ENCODE data around the gene ZNF599.
"Not testable (repeated sequence)": the region's sequence is repeated elsewhere in the genome, so short reads cannot be mapped to it uniquely, and the experiment has no call there.

Gene ZNF599

DNA sequence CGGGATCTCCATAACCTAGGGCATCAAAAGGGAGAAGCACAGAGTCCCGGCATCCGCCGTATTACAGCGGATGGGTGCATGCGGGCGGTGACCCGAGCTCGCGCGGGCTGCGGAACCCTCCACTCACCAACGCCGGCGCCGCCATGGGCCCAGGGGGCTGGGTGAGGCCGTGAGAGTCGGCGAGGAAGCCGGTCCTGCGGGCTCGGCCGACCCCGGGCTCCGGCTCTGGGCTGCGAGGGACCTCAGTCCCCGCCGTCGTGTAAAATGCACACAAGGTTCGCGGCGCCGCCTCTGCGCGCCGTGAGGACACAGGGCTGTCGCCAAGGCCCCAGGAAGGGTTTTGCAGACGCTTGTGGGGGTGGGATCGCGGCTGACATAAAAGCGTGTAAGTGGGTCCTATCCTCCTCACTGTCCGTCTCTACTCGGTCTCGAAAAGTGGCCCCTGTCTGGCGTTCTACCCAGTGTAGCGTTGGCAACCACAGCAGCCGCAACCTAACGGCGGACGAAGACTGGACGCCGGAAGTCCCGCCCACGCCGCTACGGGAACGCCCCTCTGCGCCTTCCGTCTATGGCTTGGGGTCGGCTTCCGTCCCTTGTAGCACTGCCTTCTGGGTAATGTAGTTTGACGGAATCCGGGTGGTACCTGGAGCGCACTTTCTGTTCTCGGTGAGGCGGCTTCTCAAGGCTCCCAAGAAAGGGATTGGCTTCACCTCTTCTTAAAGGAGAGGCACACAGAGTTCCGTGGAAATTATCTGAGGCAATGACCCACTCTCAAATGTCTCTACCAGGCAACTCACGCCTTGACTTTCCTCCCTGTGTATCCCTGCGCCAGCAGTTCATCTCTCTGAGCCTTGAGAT lies at the start of gene ZNF599:
TSS of gene ZNF599 (minus strand) at position 519 of the 858 bp plus-strand sequence. CDS start at position 145, 374 bp downstream.
- DNase-seq = peak; percentile 78

DNA sequence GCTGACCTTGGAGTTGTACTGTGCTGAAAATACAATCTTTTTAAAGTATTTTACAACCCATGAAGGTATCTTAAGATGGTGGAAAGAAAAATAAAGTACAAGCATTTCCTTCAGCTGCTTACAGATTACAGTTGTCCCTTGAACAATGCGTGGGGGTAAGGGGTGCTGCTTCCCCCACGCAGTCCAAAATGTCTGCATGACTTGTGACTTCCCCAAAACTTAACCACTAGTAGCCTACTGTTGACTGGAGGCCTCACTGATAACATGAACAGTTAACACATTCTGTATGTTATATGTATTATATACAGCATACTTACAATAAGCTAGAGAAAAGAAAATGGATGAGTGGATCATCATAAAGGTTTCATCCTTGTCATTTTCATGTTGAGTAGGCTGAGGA lies 45.3 kb upstream of the ZNF599 start:
- DNase-seq = no peak

DNA sequence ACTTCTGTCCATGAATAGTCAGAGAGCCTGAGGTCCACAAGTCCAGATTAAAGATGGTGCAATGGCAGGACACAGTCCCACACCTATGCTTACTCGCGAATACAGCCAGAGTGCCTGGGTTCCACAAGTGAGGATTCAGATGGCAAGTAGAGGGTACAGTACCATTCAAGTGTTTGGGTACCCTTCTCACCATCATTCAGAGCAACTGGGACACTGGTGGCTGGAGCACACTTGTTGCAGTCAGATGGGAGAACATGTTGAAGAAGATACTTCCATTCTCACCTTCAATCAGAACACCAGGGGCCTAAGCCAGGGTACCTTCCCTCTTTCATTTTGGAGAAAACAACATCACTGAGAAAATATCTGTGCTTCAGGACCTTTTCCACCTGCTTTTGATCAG lies 43.7 kb upstream of the ZNF599 start:
- no peak for DNase-seq

GRCh38 chr19:34808566-34808965 lies 35.6 kb upstream of the ZNF599 start:
- DNase-seq = no peak

- no peak for DNase-seq
These were observed 34.2 kb upstream of the ZNF599 start for GRCh38 chr19:34806976-34807860.

DNA sequence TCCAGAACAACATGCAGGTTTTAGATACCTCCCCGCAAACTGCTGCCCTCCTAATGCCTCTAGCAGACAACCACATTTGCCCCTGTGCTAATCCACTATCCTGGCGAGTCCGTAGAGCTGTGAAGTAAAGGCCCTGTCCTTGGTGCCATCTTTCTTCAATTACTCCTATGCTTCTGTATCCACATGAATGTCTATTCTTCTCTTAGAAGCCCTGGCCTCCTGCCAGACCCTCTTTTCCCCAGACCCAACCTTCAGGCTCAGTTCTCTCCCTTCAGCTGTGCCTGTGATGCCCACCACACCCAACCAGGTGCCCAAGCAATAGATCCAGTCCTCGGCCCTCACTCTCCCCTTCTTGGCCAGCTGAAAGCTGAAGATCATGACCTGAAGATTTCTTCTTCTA lies 31.1 kb upstream of the ZNF599 start:
- DNase-seq = no peak

GRCh38 chr19:34796953-34797352 lies 23.9 kb upstream of the ZNF599 start:
- not testable (repeated sequence) for DNase-seq

DNA sequence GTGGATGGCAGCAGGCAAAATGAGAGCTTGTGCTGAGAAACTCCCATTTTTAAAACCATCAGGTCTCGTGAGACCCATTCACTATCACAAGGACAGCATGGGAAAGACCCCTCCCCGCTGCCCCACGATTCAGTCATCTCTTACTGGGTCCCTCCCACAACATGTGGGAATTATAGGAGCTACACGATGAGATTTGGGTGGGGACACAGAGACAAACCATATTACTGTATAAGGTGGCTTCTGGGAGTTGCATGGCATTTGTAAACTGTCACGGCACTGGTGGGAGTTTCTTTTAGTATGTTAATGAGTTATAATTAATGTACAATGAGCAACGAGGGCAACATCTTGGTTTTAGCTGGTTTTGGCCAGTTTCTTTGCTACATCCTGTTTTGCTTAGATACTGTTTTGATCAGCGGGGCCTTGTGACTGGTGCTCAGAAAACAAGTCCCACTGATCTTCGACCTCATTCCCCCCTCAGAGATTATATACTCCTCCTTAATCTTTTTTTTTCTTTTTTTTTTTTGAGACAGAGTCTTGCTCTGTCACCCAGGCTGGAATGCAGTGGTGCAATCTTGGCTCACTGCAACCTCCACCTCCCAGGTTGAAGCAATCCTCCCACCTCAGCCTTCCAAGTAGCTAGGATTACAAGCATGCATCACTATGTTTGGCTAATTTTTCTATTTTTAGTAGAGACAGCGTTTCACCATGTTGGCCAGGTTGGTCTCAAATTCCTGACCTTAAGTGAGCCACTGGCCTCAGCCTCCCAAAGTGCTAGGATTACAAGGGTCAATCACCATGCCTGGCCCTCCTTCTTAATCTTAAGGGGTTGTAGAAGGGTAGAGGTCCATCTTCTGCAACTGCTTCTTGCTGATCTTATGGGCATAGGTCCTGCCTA lies 21.3 kb upstream of the ZNF599 start:
- DNase-seq = no peak

DNA sequence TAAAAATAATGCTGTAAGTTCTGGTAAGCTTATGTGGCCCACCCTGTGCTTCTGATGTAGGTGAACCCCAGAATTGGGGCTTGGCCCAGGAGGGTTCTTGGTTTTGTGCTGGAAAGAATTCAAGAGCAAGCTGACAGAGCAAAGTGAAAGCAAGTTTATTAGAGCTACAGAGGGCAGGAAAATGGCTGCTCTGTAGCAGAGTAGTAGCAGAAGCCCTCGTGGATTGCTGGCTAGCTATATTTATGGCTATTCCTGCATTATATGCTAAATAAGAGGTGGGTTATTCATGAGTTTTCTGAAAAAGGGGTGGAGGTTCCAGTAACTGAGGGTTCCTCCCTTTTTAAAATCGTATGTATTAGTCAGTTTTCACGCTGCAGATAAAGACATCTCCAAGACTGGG lies 20.6 kb upstream of the ZNF599 start:
- no peak for DNase-seq

- no peak for DNase-seq
These were observed 15.1 kb upstream of the ZNF599 start for GRCh38 chr19:34788074-34788473.

- DNase-seq = no peak
These were observed 14.2 kb upstream of the ZNF599 start for GRCh38 chr19:34787059-34787824.

DNA sequence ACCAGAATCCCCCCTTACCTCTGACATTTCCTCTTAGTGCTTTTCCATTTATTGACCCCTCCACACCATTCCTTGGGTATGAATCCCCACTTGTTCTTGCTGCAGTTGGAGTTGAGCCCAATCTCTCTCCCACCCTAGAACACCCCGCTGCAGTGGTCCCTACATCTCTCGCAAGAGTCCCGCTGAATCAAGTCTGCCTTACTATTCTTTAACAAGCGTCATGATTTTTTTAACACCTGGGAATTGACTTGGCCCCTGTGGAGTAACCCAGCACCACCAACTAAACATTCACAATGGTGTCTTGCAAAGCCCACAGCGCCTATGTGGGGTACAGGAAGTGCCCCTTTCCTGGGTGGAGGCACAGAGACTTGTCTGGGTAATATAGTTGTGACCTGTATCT lies 13.2 kb upstream of the ZNF599 start:
- DNase-seq = no peak

- no peak for DNase-seq
These were observed 6.6 kb upstream of the ZNF599 start for GRCh38 chr19:34779652-34780051.

- no peak for DNase-seq
These were observed 5.3 kb upstream of the ZNF599 start for GRCh38 chr19:34778342-34778741.

GRCh38 chr19:34774857-34775256 lies 1.8 kb upstream of the ZNF599 start:
- DNase-seq = no peak

GRCh38 chr19:34773555-34773864 lies 495 bp upstream of the ZNF599 start:
- no peak for DNase-seq

DNA sequence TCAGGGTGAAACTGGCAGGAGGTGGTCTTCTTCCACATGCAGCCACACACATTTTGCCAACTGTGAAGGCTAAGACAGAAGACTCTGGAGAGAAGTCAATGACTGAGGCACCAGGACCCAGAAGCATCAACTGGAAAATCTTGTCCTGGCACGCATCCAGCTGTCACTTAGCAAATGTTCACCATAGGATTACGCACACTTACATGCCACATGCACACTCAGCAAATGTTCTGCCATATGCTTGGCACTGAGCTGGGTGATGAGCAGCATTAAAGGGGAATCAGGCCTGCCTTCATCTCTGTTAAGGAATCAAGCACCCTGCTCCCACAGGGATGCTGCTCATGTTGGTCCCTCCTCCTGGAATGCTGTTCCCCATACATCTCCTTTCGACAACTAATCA lies 5.1 kb downstream of the ZNF599 start:
- DNase-seq = no peak

GRCh38 chr19:34766386-34766785 lies 6.6 kb downstream of the ZNF599 start:
- no peak for DNase-seq

GRCh38 chr19:34759218-34759917 lies 13.6 kb downstream of the ZNF599 start:
- no peak for DNase-seq

DNA sequence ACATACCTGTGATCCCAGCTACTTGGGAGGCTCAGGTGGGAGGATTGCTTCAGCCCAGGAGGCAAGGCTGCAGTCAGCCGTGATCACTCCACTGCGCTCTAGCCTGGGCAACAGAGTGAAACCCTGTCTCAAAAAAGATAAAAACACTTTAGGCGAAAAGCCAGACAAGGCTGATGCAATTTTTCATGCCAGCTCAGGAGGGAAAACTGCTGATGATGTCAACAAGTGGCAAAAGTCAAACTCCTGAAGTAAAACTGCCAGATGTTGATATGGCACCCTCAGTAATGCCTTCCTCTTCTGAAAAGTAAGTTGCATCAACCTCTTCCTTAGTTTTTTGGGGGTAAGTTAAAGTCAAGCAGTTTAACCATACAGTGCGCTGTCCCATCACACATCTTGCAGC lies 15.6 kb downstream of the ZNF599 start:
- no peak for DNase-seq

- no peak for DNase-seq
These were observed 27.9 kb downstream of the ZNF599 start for GRCh38 chr19:34744896-34745690.

Measured in NCI-H1694 treated with DMSO at 0.1 percent for 48 hours (cell line).